PC-3 (cell line): ENCODE results near the gene TAGLN3.

Source experiments
- CTCF ChIP-seq: fragments of 300-600 bp; sonication (generic); conservative IDR thresholded peaks from 2 replicates; pipeline ENCODE4 v1.5.1; 2017; ENCODE audit warnings: antibody characterized with exemption, low read depth, mild to moderate bottlenecking, low read length
- EZH2 ChIP-seq: fragments of 300-600 bp; sonication (generic); IDR thresholded peaks from one replicate; pipeline ENCODE4 v1.6.1; 2017; ENCODE audit warnings: antibody characterized with exemption, mild to moderate bottlenecking, low read length; ENCODE audit not compliant: unreplicated experiment
- EZH2phosphoT487 ChIP-seq: fragments of 300-600 bp; sonication (generic); IDR thresholded peaks from 2 replicates; pipeline ENCODE4 v1.6.1; 2018; ENCODE audit warnings: mild to moderate bottlenecking, antibody characterized with exemption, low read length, borderline replicate concordance

- TF ChIP-seq CTCF (peak; percentile 97), EZH2phosphoT487 (no peak), EZH2 (no peak)
Measured at GRCh38 chr3:112043621-112044201, 45.0 kb downstream of the TAGLN3 start.
